HG03103 (cell line): ENCODE measurements around the gene OTUB1.

Experiments
- ATAC-seq: cut with Tn5 transposase; IDR thresholded peaks from one replicate; pipeline ENCODE4 v1.9.1; 2021; ENCODE audit warnings: low read depth; ENCODE audit not compliant: unreplicated experiment

Gene OTUB1

DNA sequence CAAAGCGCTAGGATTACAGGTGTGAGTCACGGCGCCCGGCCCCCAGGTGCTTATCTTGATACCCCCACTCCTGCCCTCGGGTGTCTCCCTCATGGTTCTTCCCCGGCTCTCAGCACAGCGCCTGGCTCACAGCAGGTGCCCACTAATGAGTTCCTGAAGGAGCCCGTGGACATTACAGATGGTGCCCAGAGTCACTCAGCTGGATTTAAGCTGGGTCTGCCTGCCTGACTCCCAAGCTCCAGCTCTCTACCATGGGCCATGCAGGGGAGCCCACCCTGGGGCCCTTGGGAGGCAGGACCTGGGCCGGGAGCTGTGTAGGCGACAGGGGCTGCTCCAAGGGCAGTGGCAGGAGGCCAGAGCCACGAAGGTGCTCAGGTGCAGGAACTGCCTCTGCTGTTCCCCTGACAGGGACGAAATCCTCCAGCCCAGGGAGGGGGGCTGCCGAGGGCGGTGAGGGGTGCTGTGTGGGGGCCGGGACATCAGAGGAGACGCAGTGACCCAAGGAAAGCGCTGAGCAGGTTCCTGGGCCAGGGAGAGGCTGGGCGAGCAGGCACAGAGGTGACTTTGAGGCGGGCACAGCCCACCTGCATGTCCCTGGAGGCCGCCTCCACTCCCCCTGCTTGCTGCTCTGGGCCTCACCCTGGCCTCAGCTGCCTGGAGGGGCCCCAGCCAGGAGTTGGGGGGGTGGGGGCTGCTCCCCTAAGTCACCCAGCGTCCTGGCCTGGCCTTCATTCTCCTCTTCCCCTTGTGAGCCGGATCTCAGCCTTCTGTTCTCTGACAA lies 34.9 kb downstream of the OTUB1 start:
- ATAC-seq, result no peak

DNA sequence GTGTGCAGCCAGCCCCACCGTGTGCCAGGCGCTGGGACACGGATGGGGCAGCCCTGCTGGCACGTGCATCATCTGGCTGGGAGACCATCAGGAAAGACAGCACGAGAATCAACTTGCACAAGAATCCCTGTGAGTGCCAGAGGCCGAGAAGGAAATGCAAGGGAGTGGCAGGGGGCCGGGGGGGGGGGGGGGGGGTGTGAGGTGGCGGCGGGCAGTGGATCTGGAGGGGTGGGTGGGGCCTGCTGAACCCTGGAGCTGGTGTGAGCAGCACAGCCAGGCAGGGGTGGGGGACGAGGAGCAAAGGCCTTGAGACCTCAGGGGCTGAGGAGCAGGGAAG lies 35.5 kb downstream of the OTUB1 start:
- no peak for ATAC-seq

DNA sequence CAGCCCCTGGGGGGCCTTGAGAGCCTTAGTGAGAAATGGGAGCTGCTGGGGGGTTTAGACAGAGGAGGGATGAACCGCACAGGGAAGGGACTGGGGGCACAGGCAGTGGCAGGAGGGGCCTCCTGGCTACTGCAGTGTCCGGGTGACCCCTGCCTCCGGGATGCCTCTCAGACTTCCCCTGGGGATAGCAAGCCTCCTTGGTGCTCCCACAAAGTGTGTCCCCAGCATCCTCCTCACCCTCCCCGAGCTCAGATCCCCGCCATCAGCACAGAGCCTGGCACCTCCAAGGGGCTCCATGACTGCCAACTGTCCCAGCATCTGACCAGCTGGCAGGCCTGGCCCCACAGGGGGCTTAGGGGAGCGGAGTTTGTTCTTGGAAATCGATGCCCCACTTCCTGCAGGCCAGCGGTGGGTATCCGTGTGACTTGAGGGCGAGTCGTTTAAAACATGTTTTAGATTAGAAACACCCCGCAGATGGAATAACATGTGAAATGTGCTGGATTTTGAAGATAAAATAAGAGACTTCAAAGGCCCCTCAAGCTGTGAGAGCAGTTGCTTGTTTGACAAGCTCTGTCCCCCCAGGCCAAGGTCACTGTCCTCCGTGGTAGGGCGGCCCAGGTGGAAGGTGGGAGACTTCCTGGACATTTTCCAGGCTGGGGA lies 36.0 kb downstream of the OTUB1 start:
- no peak for ATAC-seq

DNA sequence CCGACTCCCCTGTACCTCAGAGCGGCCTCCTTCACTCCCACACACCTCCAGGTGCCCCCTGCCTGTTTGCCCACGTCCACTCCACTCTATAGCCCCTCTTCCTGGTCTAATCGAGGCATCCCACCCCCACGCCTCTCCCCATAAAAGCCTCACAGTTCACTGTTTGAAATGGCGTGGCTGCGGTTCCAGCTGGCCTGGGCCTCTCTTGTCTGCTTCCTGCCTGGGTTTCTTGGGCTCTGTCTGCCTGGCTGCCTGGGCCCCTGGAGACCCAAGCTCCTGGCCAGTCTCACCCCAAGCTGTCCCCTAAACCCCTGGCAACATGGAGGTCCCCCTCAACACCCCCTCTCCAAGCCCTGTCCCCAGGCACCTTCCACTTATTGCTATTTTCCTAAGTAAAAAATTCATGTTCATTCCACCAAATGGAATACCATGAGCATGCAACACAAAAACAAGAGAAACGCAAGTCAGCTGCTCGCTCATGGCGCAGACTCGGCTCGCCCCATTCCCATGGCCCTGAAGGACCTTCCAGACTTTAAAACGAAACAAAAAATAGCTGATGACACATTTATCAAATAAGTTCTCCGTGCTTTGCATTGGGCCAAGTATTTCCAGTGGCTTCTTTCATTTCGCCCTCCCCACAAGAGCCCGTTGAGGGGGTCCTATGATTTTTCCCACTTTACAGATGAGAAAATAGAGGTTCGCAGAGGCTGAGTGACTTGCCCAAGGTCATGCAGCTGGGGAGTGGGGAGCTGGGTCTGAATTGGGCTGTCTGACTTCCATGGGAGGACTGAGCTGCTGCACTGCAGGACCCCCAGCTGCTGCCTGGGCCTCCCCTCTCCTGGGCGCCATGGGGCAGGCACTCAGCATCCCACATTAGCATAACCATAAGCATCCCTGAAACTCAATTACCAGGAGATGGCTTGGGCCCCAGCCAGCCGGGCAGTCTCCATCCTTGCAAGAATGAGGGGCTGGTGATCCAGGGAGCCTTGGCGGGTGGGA lies 37.8 kb downstream of the OTUB1 start:
- no peak for ATAC-seq

DNA sequence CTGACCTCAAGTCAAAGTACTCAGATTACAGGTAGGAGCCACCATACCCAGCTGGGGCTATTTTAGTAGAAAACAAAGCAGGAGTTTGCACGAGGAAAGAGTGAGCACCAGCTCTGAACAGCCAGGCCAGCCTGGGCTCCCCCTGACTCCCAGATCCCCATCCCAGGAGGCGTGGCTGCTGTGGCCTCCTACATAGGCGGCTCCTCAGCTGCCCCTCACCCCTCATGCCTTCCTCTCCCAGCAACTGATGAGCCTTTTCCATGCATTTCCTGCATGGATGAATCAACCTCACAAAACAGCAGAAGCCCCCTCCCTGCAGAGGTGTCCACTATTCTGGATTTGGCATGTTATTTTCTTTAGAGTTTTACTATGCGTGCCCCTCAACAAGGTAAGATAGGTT lies 39.0 kb downstream of the OTUB1 start:
- ATAC-seq, result no peak

DNA sequence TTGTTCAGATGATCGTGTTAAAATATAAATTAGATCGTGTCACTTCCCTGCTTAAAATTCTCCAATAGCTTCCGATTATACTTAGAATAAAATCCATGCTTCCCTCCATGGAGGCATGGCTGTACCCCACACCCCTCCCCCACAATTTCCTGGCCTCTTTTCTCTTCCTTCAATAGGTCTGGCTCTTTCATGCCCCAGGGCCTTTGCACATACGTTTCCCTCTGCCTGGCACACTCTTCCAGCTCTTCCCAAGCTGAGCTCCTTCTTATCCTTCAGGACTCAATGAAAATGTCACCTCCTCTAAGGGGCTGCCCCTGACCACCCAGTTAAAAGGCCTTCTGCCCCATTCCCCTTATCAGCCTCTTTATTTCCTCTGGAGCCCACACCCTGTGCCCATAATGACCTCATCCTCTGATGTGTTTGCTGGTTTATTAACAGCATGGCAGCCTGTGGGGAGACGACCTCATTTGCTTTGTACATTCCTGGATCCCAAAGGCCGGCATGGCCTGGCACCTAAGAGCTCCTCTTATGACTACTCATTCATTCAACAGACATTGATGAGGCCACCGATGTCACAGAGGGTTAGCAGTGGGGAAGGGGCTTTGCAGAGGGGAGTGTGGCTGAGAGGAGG lies 40.5 kb downstream of the OTUB1 start:
- no peak for ATAC-seq

DNA sequence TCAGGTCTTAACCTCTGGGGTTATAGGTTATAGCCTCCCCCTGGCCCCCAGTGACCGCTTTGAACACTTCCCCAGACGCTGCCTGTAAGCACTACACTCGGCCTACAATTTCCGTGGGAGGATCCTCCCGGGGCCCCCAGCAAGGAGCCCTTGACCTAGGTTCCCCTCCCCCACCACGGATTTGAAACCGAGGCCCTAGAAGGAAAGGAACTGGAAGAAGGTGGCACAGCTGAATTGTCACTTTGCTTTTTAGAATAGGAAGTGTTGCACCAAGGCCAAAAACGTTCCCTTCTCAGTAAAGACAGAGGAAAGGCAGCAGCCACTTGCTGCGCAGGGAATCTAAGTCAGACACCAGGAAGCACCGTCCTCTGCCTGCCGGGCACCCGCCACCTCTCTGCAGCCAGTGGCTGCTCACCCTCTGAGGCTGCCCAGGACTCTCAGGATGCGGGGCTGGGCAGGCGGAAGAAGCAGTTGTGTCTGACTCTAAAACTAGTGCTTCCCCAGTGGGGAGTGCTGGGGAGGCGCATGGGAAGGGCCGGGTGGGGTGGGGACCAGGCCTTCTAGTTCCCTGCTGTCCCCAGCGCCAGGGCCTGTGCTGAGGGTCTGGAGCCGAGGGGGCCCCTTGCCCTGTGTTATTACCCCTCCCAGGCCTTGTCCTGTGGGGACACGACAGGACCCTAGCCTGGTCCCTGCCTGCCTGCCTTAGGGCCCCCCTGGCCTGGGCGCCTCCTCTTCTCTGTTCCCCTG lies 41.6 kb downstream of the OTUB1 start:
- ATAC-seq, result no peak

DNA sequence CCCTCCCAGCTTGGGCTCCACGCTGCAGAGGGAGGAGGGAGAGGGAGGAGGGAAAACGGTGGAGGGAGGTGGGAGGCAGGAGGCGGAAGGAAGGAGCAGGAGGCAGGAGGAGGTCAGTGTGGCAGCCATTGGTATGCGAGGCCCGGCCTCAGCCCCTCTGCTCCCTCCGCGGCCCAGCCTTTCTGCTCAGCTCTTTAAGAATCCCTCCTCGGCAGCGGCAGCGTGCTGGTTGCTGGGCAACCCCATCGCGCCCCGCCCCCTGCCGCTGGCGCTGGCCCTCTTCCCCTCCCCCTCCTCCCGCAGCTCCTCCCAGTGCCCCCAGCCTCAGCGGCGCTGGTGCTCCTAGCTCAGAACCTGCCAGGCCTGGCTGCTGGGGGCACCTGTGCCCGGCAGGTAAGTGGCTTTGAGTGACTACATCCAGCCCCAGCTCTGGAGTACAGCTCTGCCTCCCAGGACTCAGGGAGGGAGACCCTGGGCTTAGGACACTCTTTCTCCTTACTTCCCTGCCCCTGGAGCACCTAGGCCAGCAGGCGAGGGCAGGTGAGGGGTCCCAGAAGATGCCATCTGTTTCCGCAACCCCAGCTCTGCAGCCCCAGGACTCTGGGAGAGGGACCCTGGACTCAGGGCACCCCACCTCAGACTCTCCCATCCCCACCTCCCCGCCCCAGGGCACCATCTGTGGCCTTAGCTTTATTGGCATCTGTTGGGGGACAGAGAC lies 42.3 kb downstream of the OTUB1 start:
- ATAC-seq, result no peak

DNA sequence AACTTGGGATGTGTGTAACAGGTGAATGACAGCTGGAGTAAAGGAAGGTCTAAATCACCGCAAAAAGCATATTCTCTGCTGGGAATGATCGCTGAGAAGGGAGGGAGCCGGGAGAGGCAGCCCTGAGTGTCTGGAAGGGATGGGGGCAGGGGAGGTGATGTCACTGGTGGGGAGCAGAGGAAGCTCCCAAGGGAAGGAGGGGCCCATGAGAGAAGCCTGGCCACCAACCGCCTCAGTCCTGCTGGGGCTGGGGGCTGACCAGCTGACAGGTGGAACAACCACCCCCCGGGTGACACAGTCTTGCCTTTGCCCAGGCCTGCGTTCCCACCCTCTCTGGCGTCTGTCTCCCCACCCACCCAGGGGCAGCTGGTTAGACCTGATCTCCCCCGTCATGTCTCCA lies 43.5 kb downstream of the OTUB1 start:
- no peak for ATAC-seq

DNA sequence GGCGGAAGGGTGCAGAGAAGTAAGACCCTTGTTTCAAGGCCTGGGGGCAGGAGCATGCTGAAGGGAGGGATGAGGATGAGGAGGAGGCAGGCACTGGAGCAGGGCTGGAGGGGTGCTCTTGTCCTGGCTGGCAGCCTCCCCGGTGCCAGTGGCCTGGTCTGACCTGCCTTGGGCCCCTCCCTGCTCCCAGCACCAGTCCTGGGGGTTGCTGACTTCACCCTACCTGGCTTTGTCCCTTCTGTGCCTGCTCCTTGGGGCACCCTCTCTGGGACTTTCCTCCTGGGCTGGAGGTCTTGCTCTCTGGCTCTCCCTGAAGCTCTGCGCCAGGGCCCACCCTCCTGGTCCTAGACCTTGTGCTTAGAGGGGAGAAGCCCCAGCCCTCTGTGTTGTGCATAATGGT lies 44.8 kb downstream of the OTUB1 start:
- ATAC-seq, result no peak

DNA sequence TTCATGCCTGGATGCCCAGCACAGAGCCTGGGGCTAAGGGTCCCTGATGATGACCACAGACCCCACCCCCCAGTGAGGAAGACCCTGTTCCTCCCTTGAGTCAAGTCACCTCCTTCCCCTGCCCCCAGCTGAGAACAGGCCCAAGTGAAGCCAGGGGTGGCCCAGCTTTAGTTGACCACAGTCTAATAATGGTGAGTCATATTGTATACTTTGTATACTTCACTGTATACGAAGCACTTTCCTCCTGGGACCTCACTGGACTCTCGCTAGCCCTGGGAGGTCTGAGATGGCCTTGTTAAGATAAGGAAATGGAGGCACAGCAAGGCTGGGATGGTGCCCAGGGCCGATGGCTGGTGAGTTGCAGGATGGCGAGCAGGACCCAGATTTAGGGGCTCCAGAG lies 45.8 kb downstream of the OTUB1 start:
- ATAC-seq, result no peak

DNA sequence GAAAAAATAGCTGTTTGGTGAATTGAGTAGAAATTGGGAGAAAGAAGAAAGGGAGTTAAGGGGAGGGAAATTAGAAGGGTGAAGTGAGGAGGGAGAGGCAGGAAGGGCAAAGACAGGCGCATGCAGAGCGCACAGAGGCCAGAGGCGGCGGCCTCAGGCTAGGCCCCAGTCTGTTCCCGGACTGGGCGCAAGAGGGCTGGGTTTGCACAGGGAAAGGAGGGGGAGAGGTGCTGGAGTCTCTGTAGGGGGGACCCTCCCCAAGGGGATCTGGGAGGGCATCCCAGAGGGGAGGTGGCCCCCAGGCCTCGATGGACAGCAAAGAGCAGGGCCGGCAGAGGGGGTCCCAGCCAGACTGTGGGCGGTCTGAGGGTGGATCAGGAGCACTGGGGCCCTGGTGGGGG lies 48.2 kb downstream of the OTUB1 start:
- ATAC-seq, result no peak

DNA sequence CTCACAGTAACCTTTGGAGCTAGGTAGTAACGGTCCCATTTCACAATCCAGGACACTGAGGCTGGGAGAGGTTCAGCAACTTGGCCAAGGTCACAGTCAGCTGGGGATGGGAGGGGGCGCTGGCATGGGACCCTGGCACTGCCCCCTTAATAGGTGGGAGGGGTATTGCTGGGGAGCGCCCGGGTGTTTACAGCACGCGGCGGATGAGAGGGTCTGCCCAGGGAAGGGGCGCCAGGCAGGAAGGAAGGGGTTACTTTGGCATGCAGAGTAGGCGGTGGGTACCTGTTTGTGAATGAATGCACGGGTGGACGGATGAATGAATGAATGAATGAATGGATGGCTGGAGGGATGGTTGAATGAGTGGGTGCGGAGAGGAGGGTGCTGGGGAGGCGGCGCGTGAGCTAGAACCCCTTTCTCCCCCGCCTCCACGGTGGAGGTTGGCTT lies 48.9 kb downstream of the OTUB1 start:
- ATAC-seq, result no peak

DNA sequence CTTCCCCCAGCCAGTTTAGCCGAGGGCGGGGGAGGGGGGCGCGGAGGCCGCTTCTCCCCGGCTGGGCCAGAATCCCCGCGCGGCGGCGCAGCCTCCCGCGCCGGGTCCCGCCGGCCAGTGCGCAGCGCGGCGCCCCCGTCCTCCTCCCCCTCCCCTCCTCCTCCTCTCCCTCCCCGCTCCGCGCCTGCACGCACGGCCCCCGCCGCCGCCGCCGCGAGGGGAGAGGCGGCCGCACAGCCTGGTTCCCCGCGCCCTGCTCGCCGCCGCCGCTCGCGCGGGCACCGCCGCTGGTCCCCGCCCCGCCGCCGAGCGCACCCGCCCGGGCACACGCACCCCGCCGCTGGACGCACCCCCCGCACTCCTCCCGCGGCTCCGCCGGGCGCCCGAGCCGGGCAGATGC lies 49.3 kb downstream of the OTUB1 start, which contains the start of gene FLRT1:
Gene FLRT1 (plus strand): TSS at position 356 of the 400 bp plus-strand sequence. CDS start 80,337 bp downstream, outside the sequence.
- no peak for ATAC-seq

DNA sequence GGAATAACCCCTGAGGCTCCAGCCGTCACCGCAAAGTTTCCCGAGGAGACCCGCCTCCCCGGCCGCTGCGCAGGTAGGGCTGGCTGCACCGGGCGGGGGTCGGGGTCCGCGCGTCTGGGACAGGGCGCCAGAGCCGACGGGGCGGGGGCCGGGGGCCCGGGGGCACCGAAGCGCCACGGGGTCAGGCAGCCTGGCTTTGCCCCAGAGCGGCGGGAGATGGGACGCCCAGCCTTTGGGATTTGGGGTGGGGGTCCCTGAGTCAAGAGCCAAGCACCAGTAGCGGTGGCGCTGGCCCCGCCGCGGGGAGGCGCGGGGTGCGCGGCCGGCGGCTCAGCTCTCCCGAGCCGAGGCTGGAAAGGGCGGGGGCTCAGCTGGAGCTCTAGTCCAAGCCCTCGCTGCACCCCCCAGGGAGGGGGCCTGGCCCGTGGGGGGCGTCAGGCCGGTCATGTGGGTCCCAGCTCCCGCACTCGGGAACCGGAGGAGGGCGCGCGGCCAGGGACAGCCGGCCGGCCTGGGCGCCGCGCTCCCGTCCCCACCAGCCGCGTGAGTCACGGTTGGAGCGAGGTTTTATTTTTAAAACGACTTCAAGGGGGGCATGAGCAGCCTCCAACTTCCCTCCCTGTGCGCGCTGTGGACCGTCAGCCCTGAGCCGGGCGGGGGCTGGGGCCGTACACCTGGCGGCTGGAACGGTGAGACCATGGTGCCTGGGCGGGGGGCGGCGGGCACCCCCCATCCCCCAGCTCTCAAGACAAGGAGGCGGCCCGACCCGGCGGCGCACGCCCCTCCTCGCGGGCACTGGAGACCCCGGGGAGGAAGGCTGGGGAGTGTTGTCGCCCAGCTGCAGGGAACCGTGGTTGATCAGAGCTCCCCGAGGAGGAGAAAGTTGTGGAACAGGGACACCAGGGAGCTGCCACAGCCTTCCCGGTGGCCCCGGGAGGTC lies 50.1 kb downstream of the OTUB1 start:
- no peak for ATAC-seq

DNA sequence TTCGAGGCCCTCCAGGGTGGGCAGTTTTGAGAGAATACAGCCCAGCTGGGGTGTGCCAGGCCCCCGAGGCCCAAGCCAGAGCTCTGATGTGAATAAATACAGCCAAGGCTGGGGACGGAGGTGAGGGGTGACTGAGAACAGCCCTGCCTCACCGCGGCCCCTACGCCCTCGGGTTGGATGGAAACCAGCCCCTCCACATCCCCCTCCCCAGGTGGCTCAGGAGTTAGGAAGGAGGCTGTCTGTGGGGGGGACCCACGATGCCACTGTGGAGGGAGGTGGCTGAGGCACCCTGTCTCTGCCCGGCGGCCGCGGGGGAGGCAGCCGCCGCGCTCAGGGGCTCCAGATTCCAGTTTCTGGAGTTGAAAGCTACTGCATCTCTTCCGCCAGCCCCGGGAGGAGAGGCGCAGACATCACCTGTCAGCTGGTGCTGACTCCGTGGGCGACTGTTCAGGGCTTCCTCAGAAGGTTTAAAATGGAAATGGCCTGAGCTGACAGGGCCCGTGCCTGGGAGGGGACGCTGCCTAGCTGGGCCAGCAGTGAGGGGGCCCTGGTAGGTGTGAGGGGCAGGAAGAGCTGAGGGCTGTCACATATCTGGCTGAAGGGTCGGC lies 50.9 kb downstream of the OTUB1 start:
- no peak for ATAC-seq

DNA sequence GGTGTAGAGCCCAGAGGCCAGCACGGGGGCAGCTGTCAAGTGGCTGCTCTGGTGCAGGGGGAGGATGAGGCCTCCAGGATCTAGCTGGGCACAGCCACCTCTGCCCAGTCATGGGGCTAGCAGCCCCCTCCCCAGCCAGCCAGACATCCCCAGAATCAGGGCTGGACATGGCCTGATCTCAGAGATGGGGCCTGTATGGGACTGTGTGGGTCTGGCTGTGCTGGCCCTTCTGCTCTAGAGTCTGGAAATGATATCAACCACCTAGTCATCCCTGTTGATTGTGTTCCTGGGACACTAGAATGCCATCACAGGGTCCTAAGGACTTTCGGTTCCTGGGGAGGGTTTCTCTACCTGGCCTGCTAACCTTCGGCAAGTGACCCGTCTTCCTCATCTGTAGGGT lies 52.3 kb downstream of the OTUB1 start:
- no peak for ATAC-seq
